Stimulated activated CD4-positive, alpha-beta T cell treated with anti-CD3 and anti-CD28 coated beads, Interleukin-4, amount 100 ng/mL, for 4 hours (primary cell): Measurements from ENCODE around the gene PAIP2B.
"Not testable (repeated sequence)": the region's sequence is repeated elsewhere in the genome, so short reads cannot be mapped to it uniquely, and the experiment has no call there.

Experiments
- DNase-seq, 2 experiments: peaks; one replicate each; pipeline ENCODE4 v3.0.0-alpha.2; 2020

PAIP2B gene

GRCh38 chr2:71226965-71227560 is at the start of gene PAIP2B:
Gene PAIP2B (minus strand): TSS chr2:71227103. CDS start chr2:71202589, 24,514 bp downstream.
- DNase-seq, result peak; percentile 95 to 98

GRCh38 chr2:71275939-71276310 is 49.0 kb upstream of the PAIP2B start:
- DNase-seq, result no peak

- no peak for DNase-seq
Observed at GRCh38 chr2:71269511-71270090, 42.7 kb upstream of the PAIP2B start.

GRCh38 chr2:71263386-71263785 is 36.5 kb upstream of the PAIP2B start:
- DNase-seq, result no peak

GRCh38 chr2:71261534-71261933 is 34.6 kb upstream of the PAIP2B start:
- no peak for DNase-seq

GRCh38 chr2:71256421-71256820 is 29.5 kb upstream of the PAIP2B start:
- no peak for DNase-seq

GRCh38 chr2:71254776-71255175 is 27.9 kb upstream of the PAIP2B start:
- no peak for DNase-seq

- no peak for DNase-seq
Observed at GRCh38 chr2:71254078-71254477, 27.2 kb upstream of the PAIP2B start.

GRCh38 chr2:71253476-71253875 is 26.6 kb upstream of the PAIP2B start:
- DNase-seq, result no peak

GRCh38 chr2:71252862-71253261 is 26.0 kb upstream of the PAIP2B start:
- no peak for DNase-seq

GRCh38 chr2:71250935-71251334 is 24.0 kb upstream of the PAIP2B start:
- DNase-seq, result no peak

GRCh38 chr2:71244302-71244660 is 17.4 kb upstream of the PAIP2B start:
- DNase-seq, result no peak

GRCh38 chr2:71243634-71244301 is 16.9 kb upstream of the PAIP2B start:
- no peak for DNase-seq

- no peak for DNase-seq
Observed at GRCh38 chr2:71240794-71241193, 13.9 kb upstream of the PAIP2B start.

- DNase-seq, result no peak
Observed at GRCh38 chr2:71238089-71238488, 11.2 kb upstream of the PAIP2B start.

GRCh38 chr2:71235930-71236587 is 9.2 kb upstream of the PAIP2B start:
- no peak for DNase-seq

GRCh38 chr2:71233072-71233471 is 6.2 kb upstream of the PAIP2B start:
- not testable (repeated sequence) for DNase-seq

GRCh38 chr2:71226096-71226964 is 573 bp downstream of the PAIP2B start:
- DNase-seq, result peak in 1 of 2 experiments; percentile 16

GRCh38 chr2:71224935-71225334 is 2.0 kb downstream of the PAIP2B start:
- DNase-seq, result no peak

GRCh38 chr2:71224457-71224856 is 2.4 kb downstream of the PAIP2B start:
- no peak for DNase-seq

GRCh38 chr2:71223767-71224333 is 3.1 kb downstream of the PAIP2B start:
- DNase-seq, result no peak

GRCh38 chr2:71220743-71221142 is 6.2 kb downstream of the PAIP2B start:
- no peak for DNase-seq

- no peak for DNase-seq
Observed at GRCh38 chr2:71216501-71216900, 10.4 kb downstream of the PAIP2B start.
